GM12874 (cell line): Measurements from ENCODE around the gene RBPJ.

Source experiments
- TF ChIP-seq, protein P1 (sequence below): IDR thresholded peaks from 2 replicates; pipeline ENCODE4 v1.5.1; 2011; ENCODE audit warnings: low read depth, mild to moderate bottlenecking, control low read depth, low read length, moderate library complexity; ENCODE audit not compliant: insufficient read depth

RBPJ gene

GRCh38 chr4:26369581-26369980 lies 48.8 kb downstream of the RBPJ start:
- TF ChIP-seq, protein P1, sequence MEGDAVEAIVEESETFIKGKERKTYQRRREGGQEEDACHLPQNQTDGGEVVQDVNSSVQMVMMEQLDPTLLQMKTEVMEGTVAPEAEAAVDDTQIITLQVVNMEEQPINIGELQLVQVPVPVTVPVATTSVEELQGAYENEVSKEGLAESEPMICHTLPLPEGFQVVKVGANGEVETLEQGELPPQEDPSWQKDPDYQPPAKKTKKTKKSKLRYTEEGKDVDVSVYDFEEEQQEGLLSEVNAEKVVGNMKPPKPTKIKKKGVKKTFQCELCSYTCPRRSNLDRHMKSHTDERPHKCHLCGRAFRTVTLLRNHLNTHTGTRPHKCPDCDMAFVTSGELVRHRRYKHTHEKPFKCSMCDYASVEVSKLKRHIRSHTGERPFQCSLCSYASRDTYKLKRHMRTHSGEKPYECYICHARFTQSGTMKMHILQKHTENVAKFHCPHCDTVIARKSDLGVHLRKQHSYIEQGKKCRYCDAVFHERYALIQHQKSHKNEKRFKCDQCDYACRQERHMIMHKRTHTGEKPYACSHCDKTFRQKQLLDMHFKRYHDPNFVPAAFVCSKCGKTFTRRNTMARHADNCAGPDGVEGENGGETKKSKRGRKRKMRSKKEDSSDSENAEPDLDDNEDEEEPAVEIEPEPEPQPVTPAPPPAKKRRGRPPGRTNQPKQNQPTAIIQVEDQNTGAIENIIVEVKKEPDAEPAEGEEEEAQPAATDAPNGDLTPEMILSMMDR: no peak

GRCh38 chr4:26372076-26372475 lies 51.3 kb downstream of the RBPJ start:
- TF ChIP-seq, protein P1: no peak

- TF ChIP-seq, protein P1: no peak
These were observed 51.8 kb downstream of the RBPJ start for GRCh38 chr4:26372525-26373172.

GRCh38 chr4:26375551-26375950 lies 54.7 kb downstream of the RBPJ start:
- TF ChIP-seq, protein P1: no peak

DNA sequence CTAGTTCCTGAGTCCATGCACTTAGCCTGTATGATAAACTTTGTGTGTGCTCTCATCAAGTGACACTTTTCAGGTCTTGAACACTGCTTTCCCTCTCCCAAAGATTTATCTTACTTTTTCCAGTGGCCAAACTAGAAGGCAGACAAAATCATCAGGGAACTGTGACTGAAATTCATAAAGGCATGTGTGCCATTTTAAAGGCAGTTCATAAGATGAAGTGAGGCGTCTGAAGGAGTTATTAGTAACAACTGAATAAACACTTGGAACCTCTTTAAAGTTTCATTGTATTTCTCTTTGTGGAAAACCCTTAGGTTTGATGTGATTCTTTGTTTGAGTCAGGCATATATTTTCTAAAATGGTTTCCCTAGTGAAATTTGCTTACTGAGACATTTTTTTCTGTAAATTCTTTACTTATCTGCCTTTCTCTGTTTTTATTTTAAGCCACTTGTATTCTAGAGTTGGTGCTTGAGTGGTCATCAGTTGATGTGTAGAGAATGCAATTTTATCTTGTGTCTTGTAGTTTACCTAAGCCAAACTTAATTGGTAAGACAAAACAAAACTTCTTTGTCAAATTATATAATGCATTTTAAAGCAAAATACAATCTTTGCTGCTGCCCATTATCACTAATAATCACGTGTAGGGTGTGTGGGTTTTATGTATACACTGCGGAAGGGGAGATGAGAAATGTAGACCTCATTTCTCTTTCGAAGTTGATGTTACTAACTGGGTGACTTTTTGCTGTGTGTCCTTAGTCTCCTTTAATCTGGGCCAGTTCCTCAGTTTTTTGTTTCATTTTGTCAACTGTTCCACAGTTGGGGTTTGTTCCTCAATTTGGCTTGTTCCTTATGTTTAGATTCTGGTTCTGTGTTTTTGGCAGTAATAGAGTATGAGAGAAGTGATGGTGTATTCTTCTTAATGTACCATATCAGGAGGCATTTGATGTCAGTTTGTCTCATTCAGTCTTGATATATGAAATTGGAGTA lies 56.8 kb downstream of the RBPJ start:
- TF ChIP-seq, protein P1: no peak

DNA sequence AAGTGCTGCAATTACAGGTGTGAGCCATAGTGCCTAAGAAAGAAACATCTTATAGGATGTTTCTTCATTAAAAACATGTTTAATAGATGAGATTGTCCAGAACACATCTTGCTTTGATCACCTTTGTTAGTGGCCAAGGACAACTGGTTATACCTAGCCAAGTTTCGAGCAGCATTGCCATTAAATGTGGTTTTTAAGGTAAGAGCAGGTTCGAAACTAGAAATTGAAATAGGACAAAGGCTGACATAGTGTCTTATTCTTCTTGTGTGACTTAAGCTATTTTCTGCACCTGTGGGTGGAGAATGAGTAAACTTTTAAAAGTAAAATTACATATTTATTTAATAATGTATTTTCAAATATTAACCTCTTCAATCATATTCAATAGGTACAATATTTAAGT lies 59.0 kb downstream of the RBPJ start:
- TF ChIP-seq, protein P1: no peak

DNA sequence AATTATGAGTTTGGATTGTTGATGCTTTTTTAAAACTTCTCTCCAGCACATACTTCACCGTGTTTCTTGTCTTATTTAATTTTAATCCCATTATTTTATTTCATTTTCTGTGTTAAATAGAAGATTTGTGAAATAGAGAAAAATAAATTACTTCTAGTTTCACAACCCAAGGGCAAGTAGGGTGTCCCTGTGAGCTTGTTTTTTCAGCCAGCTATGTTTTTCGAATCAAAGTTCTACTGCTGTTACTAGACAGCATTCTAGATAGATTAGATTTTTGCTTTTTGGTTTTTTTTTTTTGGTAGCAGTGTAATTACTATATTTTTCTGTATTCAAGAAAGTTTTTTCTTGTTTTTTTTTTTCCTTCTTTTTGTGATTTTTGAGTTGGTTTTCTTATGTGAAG lies 59.9 kb downstream of the RBPJ start:
- TF ChIP-seq, protein P1: no peak
